ENCODE measurements around the gene NCBP1. TPM values are rescaled to one million over a fixed set of nuclear protein-coding genes. Genes with fewer than 3 reads are reported as not detected.
"Not testable (repeated sequence)": the region's sequence is repeated elsewhere in the genome, so short reads cannot be mapped to it uniquely, and the experiment has no call there.

The NCBP1 gene
- total RNA-seq, 1 donor from 2014 or later = 36.3 TPM

- Mint-ChIP-seq H3K4me3 (peak overlapping the region; percentile 90), H3K4me1 (peaks cover 60% of the 10 kb centered on the region), H3K9me3 (peaks cover 2% of the 10 kb centered on the region), H3K36me3 (ENCODE audit: low read depth) (peaks cover 12% of the 10 kb centered on the region), H3K27ac (peak overlapping the region; percentile 94), H3K27me3 (peaks cover 5% of the 10 kb centered on the region)
- ATAC-seq (ENCODE audit: low read depth) = no peak
- intact Hi-C loops (cut with micrococcal nuclease) = loop anchor here (1.0 to 10.0 kb wide), 9 partner anchors 12 to 1097 kb away; partner anchors contain the start of genes ANKS6, ANP32B, FOXE1 and NANS
- ChIA-PET CTCF (interaction anchor here (0.9 kb wide), 1 partner anchor 225 kb away, joined by 3 read pairs; the partner anchor contains the start of gene TRMO), POLR2A (interaction anchor here (0.5 to 3.8 kb wide), 5 partner anchors 15 to 285 kb away, joined by 3 to 31 read pairs (median 6); partner anchors contain the start of genes ANP32B, NCBP1 and TSTD2)
- no peak for DNase-seq
- TF ChIP-seq, protein P1, sequence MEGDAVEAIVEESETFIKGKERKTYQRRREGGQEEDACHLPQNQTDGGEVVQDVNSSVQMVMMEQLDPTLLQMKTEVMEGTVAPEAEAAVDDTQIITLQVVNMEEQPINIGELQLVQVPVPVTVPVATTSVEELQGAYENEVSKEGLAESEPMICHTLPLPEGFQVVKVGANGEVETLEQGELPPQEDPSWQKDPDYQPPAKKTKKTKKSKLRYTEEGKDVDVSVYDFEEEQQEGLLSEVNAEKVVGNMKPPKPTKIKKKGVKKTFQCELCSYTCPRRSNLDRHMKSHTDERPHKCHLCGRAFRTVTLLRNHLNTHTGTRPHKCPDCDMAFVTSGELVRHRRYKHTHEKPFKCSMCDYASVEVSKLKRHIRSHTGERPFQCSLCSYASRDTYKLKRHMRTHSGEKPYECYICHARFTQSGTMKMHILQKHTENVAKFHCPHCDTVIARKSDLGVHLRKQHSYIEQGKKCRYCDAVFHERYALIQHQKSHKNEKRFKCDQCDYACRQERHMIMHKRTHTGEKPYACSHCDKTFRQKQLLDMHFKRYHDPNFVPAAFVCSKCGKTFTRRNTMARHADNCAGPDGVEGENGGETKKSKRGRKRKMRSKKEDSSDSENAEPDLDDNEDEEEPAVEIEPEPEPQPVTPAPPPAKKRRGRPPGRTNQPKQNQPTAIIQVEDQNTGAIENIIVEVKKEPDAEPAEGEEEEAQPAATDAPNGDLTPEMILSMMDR (IDR thresholded peaks at IDR 0.05) = no peak
Observed at GRCh38 chr9:97697837-97698236, 64.2 kb downstream of the NCBP1 start.

DNA sequence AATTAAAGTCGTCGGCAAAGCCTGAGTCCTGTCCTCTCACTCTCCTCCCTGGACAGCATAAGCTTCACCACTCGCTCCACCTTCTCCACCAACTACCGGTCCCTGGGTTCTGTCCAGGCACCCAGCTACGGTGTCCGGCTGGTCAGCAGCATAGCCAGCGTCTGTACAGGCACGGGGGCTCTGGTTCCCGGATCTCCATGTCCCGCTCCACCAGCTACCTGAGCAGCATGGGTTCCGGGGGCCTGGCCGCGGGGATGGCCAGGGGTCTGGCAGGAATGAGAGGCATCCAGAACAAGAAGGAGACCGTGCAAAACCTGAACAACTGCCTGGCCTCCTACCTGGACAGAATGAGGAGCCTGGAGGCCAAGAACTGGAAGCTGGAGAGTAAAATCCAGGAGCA, 65.2 kb downstream of the NCBP1 start:
- ATAC-seq (ENCODE audit: low read depth) (no peak), DNase-seq (no peak)
- Mint-ChIP-seq H3K4me1 (peaks cover 53% of the 10 kb centered on the region), H3K4me3 (peak overlapping the region; percentile 75), H3K27me3 (peaks cover 5% of the 10 kb centered on the region), H3K36me3 (ENCODE audit: low read depth) (peaks cover 4% of the 10 kb centered on the region), H3K9me3 (peaks cover 2% of the 10 kb centered on the region), H3K27ac (peak overlapping the region; percentile 71)
- intact Hi-C loops (cut with micrococcal nuclease) = loop anchor here (5.0 to 10.0 kb wide), 4 partner anchors 153 to 1096 kb away; partner anchors contain the start of genes ANKS6, FOXE1, NANS and ZNF510
- POLR2A ChIA-PET = interaction anchor here (1.5 to 3.8 kb wide), 2 partner anchors 65 to 284 kb away, joined by 3 to 26 read pairs; partner anchors contain the start of genes ANP32B, NCBP1 and TSTD2
- CTCF ChIA-PET = no interaction called here
- TF ChIP-seq, protein P1 (IDR thresholded peaks at IDR 0.05) = no peak

GRCh38 chr9:97699281-97699680, 65.7 kb downstream of the NCBP1 start:
- DNase-seq; CTCF ChIA-PET; H3K27me3 Mint-ChIP-seq; H3K36me3 Mint-ChIP-seq (ENCODE audit: low read depth); H3K9me3 Mint-ChIP-seq; ATAC-seq (ENCODE audit: low read depth): not testable (repeated sequence)
- POLR2A ChIA-PET = interaction anchor here (1.5 to 3.8 kb wide), 2 partner anchors 65 to 284 kb away, joined by 3 to 26 read pairs; partner anchors contain the start of genes ANP32B, NCBP1 and TSTD2
- Mint-ChIP-seq H3K4me1 (peaks cover 49% of the 10 kb centered on the region), H3K4me3 (peak overlapping the region; percentile 75), H3K27ac (peak overlapping the region; percentile 71)
- intact Hi-C loops (cut with micrococcal nuclease) = loop anchor here (5.0 to 10.0 kb wide), 4 partner anchors 153 to 1096 kb away; partner anchors contain the start of genes ANKS6, FOXE1, NANS and ZNF510

- POLR2A ChIA-PET = interaction anchor here (1.5 to 3.8 kb wide), 2 partner anchors 66 to 283 kb away, joined by 3 to 26 read pairs; partner anchors contain the start of genes ANP32B, NCBP1 and TSTD2
- CTCF ChIA-PET; DNase-seq; H3K27me3 Mint-ChIP-seq; ATAC-seq (ENCODE audit: low read depth); H3K36me3 Mint-ChIP-seq (ENCODE audit: low read depth); H3K9me3 Mint-ChIP-seq: not testable (repeated sequence)
- Mint-ChIP-seq H3K27ac (peak overlapping the region; percentile 71), H3K4me3 (peak overlapping the region; percentile 75), H3K4me1 (peaks cover 43% of the 10 kb centered on the region)
- intact Hi-C loops (cut with micrococcal nuclease) = loop anchor here (5.0 to 10.0 kb wide), 4 partner anchors 152 to 1095 kb away; partner anchors contain the start of genes ANKS6, FOXE1, NANS and ZNF510
Observed at GRCh38 chr9:97699824-97700223, 66.2 kb downstream of the NCBP1 start.

DNA sequence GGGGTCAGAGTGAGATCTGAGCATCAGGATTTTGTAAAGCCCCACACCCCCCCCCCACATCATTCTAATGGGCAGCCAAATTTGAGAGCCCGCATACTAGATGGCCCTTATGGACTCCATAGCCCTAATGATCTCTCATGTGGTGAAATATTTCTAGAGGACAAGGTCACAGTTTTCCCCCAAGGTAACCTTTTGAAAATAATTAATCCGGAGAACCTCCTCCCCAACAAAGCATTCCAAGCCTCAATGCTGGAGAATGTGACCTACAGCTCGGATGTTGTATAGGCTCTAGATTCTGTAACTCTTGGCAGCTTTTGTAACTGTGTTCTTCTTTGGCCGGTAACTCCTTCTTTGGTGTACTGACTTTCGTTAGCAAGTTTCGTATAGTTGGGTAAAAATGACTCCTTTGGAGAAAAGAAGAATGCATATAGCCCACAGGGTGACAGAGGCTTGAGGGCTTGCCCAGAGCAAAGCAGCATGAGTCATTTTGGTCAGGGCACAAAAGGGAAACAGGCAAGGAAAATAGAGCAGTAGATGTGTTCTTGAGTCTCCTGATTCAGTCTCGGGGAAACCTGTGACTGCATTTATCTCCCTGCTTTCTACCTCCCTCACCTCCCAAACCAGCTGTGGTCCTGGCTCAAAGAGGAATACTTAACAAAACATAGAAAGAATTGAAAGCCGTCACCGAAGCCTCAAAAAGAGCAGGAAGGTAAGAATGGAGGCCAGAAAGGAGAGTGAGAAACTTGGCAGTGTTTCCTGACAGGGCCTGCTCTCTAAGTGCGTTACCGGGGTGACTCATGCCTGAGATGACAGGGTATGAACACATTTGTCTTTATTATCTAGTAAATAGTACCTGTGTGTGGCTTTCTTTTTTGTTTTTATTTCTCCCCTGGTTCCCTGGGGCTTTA, 70.1 kb downstream of the NCBP1 start:
- intact Hi-C loops (cut with micrococcal nuclease) = no loop called here
- ChIA-PET POLR2A (no interaction called here), CTCF (interaction anchor here (0.6 to 1.6 kb wide), 3 partner anchors 11 to 197 kb away, joined by 3 read pairs; no protein-coding TSS in a partner anchor)
- DNase-seq (no peak), ATAC-seq (ENCODE audit: low read depth) (no peak)
- no peaks in the 10 kb centered on the region for H3K36me3 Mint-ChIP-seq (ENCODE audit: low read depth)
- H3K27ac Mint-ChIP-seq = no peak overlapping the region
- peaks cover 15% of the 10 kb centered on the region for H3K4me1 Mint-ChIP-seq
- TF ChIP-seq, protein P1 (IDR thresholded peaks at IDR 0.05) = no peak
- H3K4me3 Mint-ChIP-seq = no peak overlapping the region
- H3K27me3 Mint-ChIP-seq = peaks cover 23% of the 10 kb centered on the region
- H3K9me3 Mint-ChIP-seq = peaks cover 2% of the 10 kb centered on the region
